ENCODE data around the gene GSTA2. TPM values are rescaled to one million over a fixed set of nuclear protein-coding genes. Genes with fewer than 3 reads are reported as not detected.

Gene GSTA2
- total and polyA plus RNA-seq, 2 of the 13 experiments (the other 11 are each of a cell fraction or from before 2014, with no cell fraction given): 0.75 to 13.7 TPM

- TF ChIP-seq MAZ (IDR thresholded peaks at IDR 0.05; ENCODE audit: borderline replicate concordance, low read depth, low read length) (0 out of 2 replicates have a peak, but pooled peaks have one; percentile 32), MAZ (CRISPR knock-in tag; IDR thresholded peaks at IDR 0.05; ENCODE audit: low read depth) (no peak; the same call in 1 of the 2 replicates), MIXL1 (CRISPR knock-in tag; IDR thresholded peaks at IDR 0.05) (peak; percentile 100), ZNF101 (CRISPR knock-in tag; IDR thresholded peaks at IDR 0.05; ENCODE audit: borderline replicate concordance, low read depth) (0 out of 2 replicates have a peak, but pooled peaks have one; percentile 69), GABPA (IDR thresholded peaks at IDR 0.05; ENCODE audit: low read depth, low read length) (no peak), GABPA (CRISPR knock-in tag; IDR thresholded peaks at IDR 0.05; ENCODE audit: low read depth) (peak; percentile 49; the same call in 1 of the 2 replicates), ZNF782 (CRISPR knock-in tag; IDR thresholded peaks at IDR 0.05; ENCODE audit: borderline replicate concordance) (no peak), ZBTB20 (CRISPR knock-in tag; IDR thresholded peaks at IDR 0.05; ENCODE audit: borderline replicate concordance, low read depth) (peak; percentile 97), CCDC6 (CRISPR knock-in tag; IDR thresholded peaks at IDR 0.05) (peak; percentile 68; the same call in 1 of the 2 replicates), SIX4 (CRISPR knock-in tag; IDR thresholded peaks at IDR 0.05) (peak; percentile 95), DNMT3B (CRISPR knock-in tag; conservative IDR thresholded peaks at IDR 0.05) (peak; percentile 96; the same call in 1 of the 2 replicates), HOXD1 (CRISPR knock-in tag; IDR thresholded peaks at IDR 0.05) (peak; percentile 95), ZNF335 (CRISPR knock-in tag; IDR thresholded peaks at IDR 0.05) (peak; percentile 70; the same call in 1 of the 2 replicates), ZNF614 (CRISPR knock-in tag; IDR thresholded peaks at IDR 0.05; ENCODE audit: borderline replicate concordance) (peak; percentile 97; the same call in 1 of the 2 replicates), RFX3 (CRISPR knock-in tag; IDR thresholded peaks at IDR 0.05) (0 out of 2 replicates have a peak, but pooled peaks have one; percentile 28), ZKSCAN1 (IDR thresholded peaks at IDR 0.05; ENCODE audit: low read length) (no peak), EHMT2 (IDR thresholded peaks at IDR 0.05; ENCODE audit: borderline replicate concordance, low read depth, low read length) (peak; percentile 85; the same call in 1 of the 2 replicates)
- TF ChIP-seq, protein P1, sequence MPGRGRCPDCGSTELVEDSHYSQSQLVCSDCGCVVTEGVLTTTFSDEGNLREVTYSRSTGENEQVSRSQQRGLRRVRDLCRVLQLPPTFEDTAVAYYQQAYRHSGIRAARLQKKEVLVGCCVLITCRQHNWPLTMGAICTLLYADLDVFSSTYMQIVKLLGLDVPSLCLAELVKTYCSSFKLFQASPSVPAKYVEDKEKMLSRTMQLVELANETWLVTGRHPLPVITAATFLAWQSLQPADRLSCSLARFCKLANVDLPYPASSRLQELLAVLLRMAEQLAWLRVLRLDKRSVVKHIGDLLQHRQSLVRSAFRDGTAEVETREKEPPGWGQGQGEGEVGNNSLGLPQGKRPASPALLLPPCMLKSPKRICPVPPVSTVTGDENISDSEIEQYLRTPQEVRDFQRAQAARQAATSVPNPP (CRISPR knock-in tag; IDR thresholded peaks at IDR 0.05): peak; percentile 96
- TF ChIP-seq, protein P2, sequence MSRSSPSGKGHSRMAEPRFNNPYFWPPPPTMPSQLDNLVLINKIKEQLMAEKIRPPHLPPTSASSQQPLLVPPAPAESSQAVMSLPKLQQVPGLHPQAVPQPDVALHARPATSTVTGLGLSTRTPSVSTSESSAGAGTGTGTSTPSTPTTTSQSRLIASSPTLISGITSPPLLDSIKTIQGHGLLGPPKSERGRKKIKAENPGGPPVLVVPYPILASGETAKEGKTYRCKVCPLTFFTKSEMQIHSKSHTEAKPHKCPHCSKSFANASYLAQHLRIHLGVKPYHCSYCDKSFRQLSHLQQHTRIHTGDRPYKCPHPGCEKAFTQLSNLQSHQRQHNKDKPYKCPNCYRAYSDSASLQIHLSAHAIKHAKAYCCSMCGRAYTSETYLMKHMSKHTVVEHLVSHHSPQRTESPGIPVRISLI (CRISPR knock-in tag; IDR thresholded peaks at IDR 0.05; ENCODE audit: borderline replicate concordance): peak; percentile 73; the same call in 1 of the 2 replicates
- TF ChIP-seq, protein P3, sequence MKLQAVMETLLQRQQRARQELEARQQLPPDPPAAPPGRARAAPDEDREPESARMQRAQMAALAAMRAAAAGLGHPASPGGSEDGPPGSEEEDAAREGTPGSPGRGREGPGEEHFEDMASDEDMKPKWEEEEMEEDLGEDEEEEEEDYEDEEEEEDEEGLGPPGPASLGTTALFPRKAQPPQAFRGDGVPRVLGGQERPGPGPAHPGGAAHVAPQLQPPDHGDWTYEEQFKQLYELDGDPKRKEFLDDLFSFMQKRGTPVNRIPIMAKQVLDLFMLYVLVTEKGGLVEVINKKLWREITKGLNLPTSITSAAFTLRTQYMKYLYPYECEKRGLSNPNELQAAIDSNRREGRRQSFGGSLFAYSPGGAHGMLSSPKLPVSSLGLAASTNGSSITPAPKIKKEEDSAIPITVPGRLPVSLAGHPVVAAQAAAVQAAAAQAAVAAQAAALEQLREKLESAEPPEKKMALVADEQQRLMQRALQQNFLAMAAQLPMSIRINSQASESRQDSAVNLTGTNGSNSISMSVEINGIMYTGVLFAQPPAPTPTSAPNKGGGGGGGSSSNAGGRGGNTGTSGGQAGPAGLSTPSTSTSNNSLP (IDR thresholded peaks at IDR 0.05; ENCODE audit: low read depth, low read length): peak; percentile 95
- TF ChIP-seq, protein P4, sequence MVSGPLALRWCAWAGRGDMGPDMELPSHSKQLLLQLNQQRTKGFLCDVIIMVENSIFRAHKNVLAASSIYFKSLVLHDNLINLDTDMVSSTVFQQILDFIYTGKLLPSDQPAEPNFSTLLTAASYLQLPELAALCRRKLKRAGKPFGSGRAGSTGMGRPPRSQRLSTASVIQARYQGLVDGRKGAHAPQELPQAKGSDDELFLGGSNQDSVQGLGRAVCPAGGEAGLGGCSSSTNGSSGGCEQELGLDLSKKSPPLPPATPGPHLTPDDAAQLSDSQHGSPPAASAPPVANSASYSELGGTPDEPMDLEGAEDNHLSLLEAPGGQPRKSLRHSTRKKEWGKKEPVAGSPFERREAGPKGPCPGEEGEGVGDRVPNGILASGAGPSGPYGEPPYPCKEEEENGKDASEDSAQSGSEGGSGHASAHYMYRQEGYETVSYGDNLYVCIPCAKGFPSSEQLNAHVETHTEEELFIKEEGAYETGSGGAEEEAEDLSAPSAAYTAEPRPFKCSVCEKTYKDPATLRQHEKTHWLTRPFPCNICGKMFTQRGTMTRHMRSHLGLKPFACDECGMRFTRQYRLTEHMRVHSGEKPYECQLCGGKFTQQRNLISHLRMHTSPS (CRISPR knock-in tag; IDR thresholded peaks at IDR 0.05; ENCODE audit: low read depth): peak; percentile 57; the same call in 1 of the 2 replicates
Measured at GRCh38 chr6:52725535-52726192, 37.6 kb downstream of the GSTA2 start (continued).
